GM19324 (cell line): ENCODE measurements around the gene TMEM45A.
A peak's percentile ranks its signal among the peaks of the same experiment; 100 is the strongest.
"Not testable (repeated sequence)": the region's sequence is repeated elsewhere in the genome, so short reads cannot be mapped to it uniquely, and the experiment has no call there.

Source experiments
- ATAC-seq: cut with Tn5 transposase; IDR thresholded peaks from one replicate; pipeline ENCODE4 v1.9.1; 2021; ENCODE audit warnings: mild to moderate bottlenecking, moderate library complexity; ENCODE audit not compliant: unreplicated experiment, low FRiP score

Gene TMEM45A

GRCh38 chr3:100482176-100482575 lies 10.2 kb upstream of the TMEM45A start:
- ATAC-seq, result no peak

- ATAC-seq, result no peak
These were observed 8.9 kb upstream of the TMEM45A start for GRCh38 chr3:100483529-100483928.

GRCh38 chr3:100486808-100487207 lies 5.6 kb upstream of the TMEM45A start:
- ATAC-seq, result no peak

GRCh38 chr3:100489118-100489517 lies 3.3 kb upstream of the TMEM45A start:
- no peak for ATAC-seq

- peak; percentile 38 for ATAC-seq
These were observed 4.4 kb downstream of the TMEM45A start for GRCh38 chr3:100496711-100497261.

- no peak for ATAC-seq
These were observed 7.2 kb downstream of the TMEM45A start for GRCh38 chr3:100499651-100500050.

- no peak for ATAC-seq
These were observed 8.0 kb downstream of the TMEM45A start for GRCh38 chr3:100500320-100500880.

- ATAC-seq, result no peak
These were observed 11.0 kb downstream of the TMEM45A start for GRCh38 chr3:100503448-100503847.

GRCh38 chr3:100506355-100506754 lies 13.9 kb downstream of the TMEM45A start:
- ATAC-seq, result no peak

GRCh38 chr3:100509818-100510217 lies 17.4 kb downstream of the TMEM45A start:
- not testable (repeated sequence) for ATAC-seq

GRCh38 chr3:100516232-100516631 lies 23.8 kb downstream of the TMEM45A start:
- no peak for ATAC-seq

GRCh38 chr3:100516838-100517237 lies 24.4 kb downstream of the TMEM45A start:
- no peak for ATAC-seq

GRCh38 chr3:100517276-100517675 lies 24.9 kb downstream of the TMEM45A start:
- no peak for ATAC-seq

GRCh38 chr3:100518244-100518643 lies 25.8 kb downstream of the TMEM45A start:
- ATAC-seq, result no peak

- ATAC-seq, result no peak
These were observed 26.6 kb downstream of the TMEM45A start for GRCh38 chr3:100518983-100519382.

- no peak for ATAC-seq
These were observed 29.0 kb downstream of the TMEM45A start for GRCh38 chr3:100521439-100521845.

GRCh38 chr3:100522125-100522524 lies 29.7 kb downstream of the TMEM45A start:
- no peak for ATAC-seq

- no peak for ATAC-seq
These were observed 30.8 kb downstream of the TMEM45A start for GRCh38 chr3:100523050-100523760.

- no peak for ATAC-seq
These were observed 33.6 kb downstream of the TMEM45A start for GRCh38 chr3:100525753-100526612.

GRCh38 chr3:100526613-100527346 lies 34.4 kb downstream of the TMEM45A start:
- no peak for ATAC-seq
